ENCODE data around the gene ANKRD60. TPM values are rescaled to one million over a fixed set of nuclear protein-coding genes. Genes with fewer than 3 reads are reported as not detected.
A peak's percentile ranks its signal among the peaks of the same experiment; 100 is the strongest.

The ANKRD60 gene
- polyA plus RNA-seq, 1 experiment, result not detected

DNA sequence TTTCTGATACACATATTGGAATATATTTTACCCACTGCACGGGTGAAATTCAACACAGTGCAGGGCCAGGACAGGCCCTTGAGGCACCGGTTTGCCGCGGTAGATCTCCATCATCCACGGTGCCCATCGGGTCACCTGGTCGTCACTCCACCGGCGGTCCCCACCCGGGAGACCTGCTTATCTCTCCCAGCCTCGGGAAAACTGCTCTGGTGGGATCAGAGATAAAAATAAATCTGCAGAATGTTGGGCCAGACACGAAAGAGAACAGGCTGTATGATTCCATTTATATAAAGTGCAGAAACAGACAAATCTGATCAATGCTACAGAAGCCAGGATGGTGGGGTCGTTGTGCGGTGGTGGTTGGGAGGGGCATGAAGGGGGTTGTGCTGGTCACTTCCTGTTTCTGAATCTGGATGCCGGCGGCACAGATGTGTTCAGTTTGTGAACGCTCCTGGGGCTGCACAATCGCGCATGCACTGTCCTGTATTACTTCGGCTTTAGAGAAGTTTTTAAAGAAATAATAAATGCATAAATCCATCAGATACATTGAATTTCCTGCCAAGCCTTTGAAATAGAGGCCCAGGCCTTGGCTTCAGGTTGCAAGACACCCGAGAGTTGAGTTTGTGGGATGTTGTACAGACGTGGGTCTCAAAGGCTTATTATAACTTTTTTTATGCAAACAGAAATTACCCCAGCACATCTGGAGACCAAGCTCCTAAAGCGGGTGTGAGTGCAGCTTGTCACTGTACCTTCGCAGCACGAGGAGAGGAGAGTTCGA is 54.3 kb downstream of the ANKRD60 start:
- no peaks in the 10 kb centered on the region for H3K36me3 ChIP-seq (ENCODE audit: control insufficient read depth, insufficient read depth, low read length)
- TF ChIP-seq, protein P1, sequence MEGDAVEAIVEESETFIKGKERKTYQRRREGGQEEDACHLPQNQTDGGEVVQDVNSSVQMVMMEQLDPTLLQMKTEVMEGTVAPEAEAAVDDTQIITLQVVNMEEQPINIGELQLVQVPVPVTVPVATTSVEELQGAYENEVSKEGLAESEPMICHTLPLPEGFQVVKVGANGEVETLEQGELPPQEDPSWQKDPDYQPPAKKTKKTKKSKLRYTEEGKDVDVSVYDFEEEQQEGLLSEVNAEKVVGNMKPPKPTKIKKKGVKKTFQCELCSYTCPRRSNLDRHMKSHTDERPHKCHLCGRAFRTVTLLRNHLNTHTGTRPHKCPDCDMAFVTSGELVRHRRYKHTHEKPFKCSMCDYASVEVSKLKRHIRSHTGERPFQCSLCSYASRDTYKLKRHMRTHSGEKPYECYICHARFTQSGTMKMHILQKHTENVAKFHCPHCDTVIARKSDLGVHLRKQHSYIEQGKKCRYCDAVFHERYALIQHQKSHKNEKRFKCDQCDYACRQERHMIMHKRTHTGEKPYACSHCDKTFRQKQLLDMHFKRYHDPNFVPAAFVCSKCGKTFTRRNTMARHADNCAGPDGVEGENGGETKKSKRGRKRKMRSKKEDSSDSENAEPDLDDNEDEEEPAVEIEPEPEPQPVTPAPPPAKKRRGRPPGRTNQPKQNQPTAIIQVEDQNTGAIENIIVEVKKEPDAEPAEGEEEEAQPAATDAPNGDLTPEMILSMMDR (IDR thresholded peaks at IDR 0.05; ENCODE audit: insufficient read depth, low read depth, low read length), result no peak
- CTCF ChIA-PET, result interaction anchor here (0.8 to 1.9 kb wide), 3 partner anchors 36 to 520 kb away, joined by 3 to 7 read pairs (median 5); no protein-coding TSS in a partner anchor
- peaks cover 4% of the 10 kb centered on the region for H3K27me3 ChIP-seq (ENCODE audit: control insufficient read depth, insufficient read depth, low read length)
- H3K4me3 ChIP-seq (ENCODE audit: low read depth, low read length), result no peak overlapping the region
- no peak for DNase-seq (ENCODE audit: low read depth)
- POLR2A ChIA-PET, result no interaction called here

DNA sequence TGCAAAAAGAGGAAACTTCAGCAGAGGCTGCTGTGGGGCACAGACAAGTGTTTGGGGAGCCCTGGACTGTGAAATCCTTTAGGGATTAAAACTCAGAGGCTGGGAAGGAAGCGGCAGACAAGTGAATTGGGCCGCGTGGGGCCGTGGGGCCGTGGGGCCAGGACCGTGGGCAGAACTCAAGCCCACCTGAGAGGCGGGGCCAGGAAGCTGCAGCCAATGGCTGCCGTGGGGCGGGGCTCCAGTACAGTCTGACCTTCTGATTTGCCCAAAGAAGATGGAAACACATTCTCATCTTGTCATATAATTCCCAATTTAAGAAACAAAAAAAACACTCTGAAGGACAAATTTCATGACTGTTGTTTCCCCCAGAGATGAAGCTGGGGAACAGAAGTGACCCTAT is 55.4 kb downstream of the ANKRD60 start:
- peaks cover 1% of the 10 kb centered on the region; the same call in 1 of the 2 replicates for H3K27me3 ChIP-seq (ENCODE audit: control insufficient read depth, insufficient read depth, low read length)
- no peak overlapping the region for H3K4me3 ChIP-seq (ENCODE audit: low read depth, low read length)
- CTCF ChIA-PET, result interaction anchor here (1.2 kb wide), 1 partner anchor 11 kb away, joined by 3 read pairs; no protein-coding TSS in a partner anchor
- POLR2A ChIA-PET, result no interaction called here
- H3K36me3 ChIP-seq (ENCODE audit: control insufficient read depth, insufficient read depth, low read length), result no peaks in the 10 kb centered on the region
- no peak for DNase-seq (ENCODE audit: low read depth)
- TF ChIP-seq, protein P1 (IDR thresholded peaks at IDR 0.05; ENCODE audit: insufficient read depth, low read depth, low read length), result no peak

DNA sequence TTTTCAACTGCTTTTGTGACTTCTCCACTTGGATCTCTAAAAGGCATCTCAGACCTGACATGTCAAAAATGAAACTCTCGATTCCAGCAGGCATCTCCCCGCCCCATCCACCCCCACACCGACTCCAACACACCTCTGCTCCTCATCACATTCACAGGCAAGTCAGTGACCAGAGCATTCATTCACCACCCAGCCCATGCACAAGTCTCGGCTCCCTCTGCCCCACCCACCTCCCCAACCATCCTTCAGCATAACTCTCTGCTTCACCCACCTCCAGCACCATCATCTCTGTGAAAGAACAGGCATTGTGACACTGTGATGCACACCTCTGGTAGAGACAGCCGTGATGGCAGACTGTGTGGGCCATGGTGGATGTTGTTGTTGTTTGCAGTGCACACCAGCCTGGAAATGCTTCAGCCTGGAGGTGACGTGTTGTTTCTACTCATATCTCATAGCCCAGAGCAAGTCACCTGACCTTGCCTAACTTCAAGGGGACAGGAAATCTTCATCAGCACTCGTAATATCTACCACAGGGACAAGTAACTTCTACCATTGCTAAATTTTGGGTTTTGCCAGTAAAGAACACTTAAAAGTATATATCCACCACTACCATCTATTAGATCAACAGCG is 56.5 kb downstream of the ANKRD60 start:
- H3K27me3 ChIP-seq (ENCODE audit: control insufficient read depth, insufficient read depth, low read length), result no peaks in the 10 kb centered on the region; the same call in 1 of the 2 replicates
- TF ChIP-seq, protein P1 (IDR thresholded peaks at IDR 0.05; ENCODE audit: insufficient read depth, low read depth, low read length), result no peak
- H3K36me3 ChIP-seq (ENCODE audit: control insufficient read depth, insufficient read depth, low read length), result no peaks in the 10 kb centered on the region
- DNase-seq (ENCODE audit: low read depth), result no peak
- no peak overlapping the region for H3K4me3 ChIP-seq (ENCODE audit: low read depth, low read length)
- POLR2A ChIA-PET, result no interaction called here
- CTCF ChIA-PET, result no interaction called here

DNA sequence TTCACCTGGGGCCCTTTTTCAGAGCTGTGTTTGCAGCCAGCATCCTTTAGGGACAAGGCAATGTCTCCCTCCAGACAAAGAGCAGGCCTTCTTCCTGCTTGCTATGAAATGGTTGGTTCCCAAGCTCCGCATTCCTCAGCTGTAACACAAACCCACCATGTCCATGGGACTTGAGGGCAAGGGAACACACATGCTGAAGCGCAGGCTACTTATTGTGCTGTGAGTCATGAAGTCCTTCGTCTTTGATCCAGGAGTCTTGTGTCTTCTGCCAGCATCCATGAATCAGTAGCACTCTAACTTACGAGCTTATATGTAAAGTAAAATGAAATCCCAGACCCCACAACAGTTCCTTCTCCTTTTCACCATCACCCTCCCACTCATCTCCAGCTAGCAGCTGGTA is 59.0 kb downstream of the ANKRD60 start:
- CTCF ChIA-PET, result interaction anchor here (0.9 to 2.7 kb wide), 4 partner anchors 9 to 36 kb away, joined by 3 to 13 read pairs (median 4); no protein-coding TSS in a partner anchor
- peak; percentile 50 for DNase-seq (ENCODE audit: low read depth)
- H3K36me3 ChIP-seq (ENCODE audit: control insufficient read depth, insufficient read depth, low read length), result no peaks in the 10 kb centered on the region
- no peak overlapping the region for H3K4me3 ChIP-seq (ENCODE audit: low read depth, low read length)
- TF ChIP-seq, protein P1 (IDR thresholded peaks at IDR 0.05; ENCODE audit: insufficient read depth, low read depth, low read length), result no peak
- H3K27me3 ChIP-seq (ENCODE audit: control insufficient read depth, insufficient read depth, low read length), result no peaks in the 10 kb centered on the region
- POLR2A ChIA-PET, result no interaction called here

DNA sequence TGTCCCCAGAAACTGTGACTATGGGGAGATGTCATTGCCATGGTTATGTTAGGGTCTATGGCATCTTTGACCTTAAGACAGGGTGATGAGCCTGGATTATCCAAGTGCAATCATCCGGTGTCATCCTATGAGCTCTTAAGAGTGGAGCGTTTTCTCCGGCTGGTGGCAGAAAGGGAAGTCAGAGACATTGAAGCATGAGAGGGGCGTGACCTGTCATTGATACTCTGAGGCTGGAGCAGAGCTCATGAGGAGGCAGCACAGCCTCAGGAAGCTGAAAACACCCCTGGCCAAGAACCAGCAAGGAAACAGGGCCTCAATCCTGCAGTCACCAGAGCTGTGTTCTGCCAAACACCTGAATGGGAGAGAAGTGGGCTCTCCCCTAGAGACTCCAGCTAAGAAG is 59.6 kb downstream of the ANKRD60 start:
- ChIA-PET POLR2A (no interaction called here), CTCF (interaction anchor here (0.9 to 2.7 kb wide), 2 partner anchors 10 to 11 kb away, joined by 3 to 13 read pairs; no protein-coding TSS in a partner anchor)
- Histone ChIP-seq H3K4me3 (ENCODE audit: low read depth, low read length) (no peak overlapping the region), H3K27me3 (ENCODE audit: control insufficient read depth, insufficient read depth, low read length) (no peaks in the 10 kb centered on the region), H3K36me3 (ENCODE audit: control insufficient read depth, insufficient read depth, low read length) (no peaks in the 10 kb centered on the region)
- TF ChIP-seq, protein P1 (IDR thresholded peaks at IDR 0.05; ENCODE audit: insufficient read depth, low read depth, low read length), result no peak
- DNase-seq (ENCODE audit: low read depth), result no peak
